T-helper 1 cell treated with Interleukin-12 subunit alpha and Interleukin-12 subunit beta and Interleukin-4 antibody, amounts not matched to agents 30 ng/mL and 1 ng/mL, for 36 hours (primary cell): ENCODE data around the gene SLC10A7. TPM values are rescaled to one million over a fixed set of nuclear protein-coding genes. Genes with fewer than 3 reads are reported as not detected.

Source experiments
- intact Hi-C: fragments of 100-400 bp; cut with micrococcal nuclease; formaldehyde crosslinking; loops from one replicate; pipeline ENCODE4 v1.15.1; 2024
- total RNA-seq: library from RNA; stranded (reverse); gene quantifications from 2 replicates; pipeline ENCODE4 v1.2.3, GENCODE V29; 2022

Gene SLC10A7
- total RNA-seq, 1 donor from 2014 or later = 26.9 TPM

GRCh38 chr4:146445198-146446150 is 76.3 kb downstream of the SLC10A7 start:
- intact Hi-C loops = no loop called here

GRCh38 chr4:146443525-146443924 is 78.2 kb downstream of the SLC10A7 start:
- intact Hi-C loops = no loop called here

GRCh38 chr4:146442801-146443200 is 78.9 kb downstream of the SLC10A7 start:
- intact Hi-C loops = no loop called here

- intact Hi-C loops = no loop called here
These were observed 81.7 kb downstream of the SLC10A7 start for GRCh38 chr4:146439999-146440398.

GRCh38 chr4:146439437-146439836 is 82.3 kb downstream of the SLC10A7 start:
- intact Hi-C loops = no loop called here

GRCh38 chr4:146437778-146438177 is 84.0 kb downstream of the SLC10A7 start:
- intact Hi-C loops = no loop called here

- intact Hi-C loops = no loop called here
These were observed 85.1 kb downstream of the SLC10A7 start for GRCh38 chr4:146436423-146437162.

- intact Hi-C loops = no loop called here
These were observed 85.8 kb downstream of the SLC10A7 start for GRCh38 chr4:146435962-146436361.

- intact Hi-C loops = no loop called here
These were observed 89.7 kb downstream of the SLC10A7 start for GRCh38 chr4:146432065-146432464.

- intact Hi-C loops = no loop called here
These were observed 93.4 kb downstream of the SLC10A7 start for GRCh38 chr4:146428298-146428697.

- intact Hi-C loops = no loop called here
These were observed 103.9 kb downstream of the SLC10A7 start for GRCh38 chr4:146417822-146418221.

GRCh38 chr4:146415829-146416228 is 105.9 kb downstream of the SLC10A7 start:
- intact Hi-C loops = no loop called here

- intact Hi-C loops = no loop called here
These were observed 114.1 kb downstream of the SLC10A7 start for GRCh38 chr4:146407669-146408084.

GRCh38 chr4:146407257-146407656 is 114.5 kb downstream of the SLC10A7 start:
- intact Hi-C loops = no loop called here

- intact Hi-C loops = no loop called here
These were observed 120.5 kb downstream of the SLC10A7 start for GRCh38 chr4:146401274-146401673.

GRCh38 chr4:146398896-146399445 is 122.8 kb downstream of the SLC10A7 start:
- intact Hi-C loops = no loop called here

- intact Hi-C loops = no loop called here
These were observed 123.3 kb downstream of the SLC10A7 start for GRCh38 chr4:146398404-146398803.

GRCh38 chr4:146389561-146389960 is 132.2 kb downstream of the SLC10A7 start:
- intact Hi-C loops = no loop called here

- intact Hi-C loops = no loop called here
These were observed 139.5 kb downstream of the SLC10A7 start for GRCh38 chr4:146382194-146382593.

GRCh38 chr4:146381263-146381872 is 140.4 kb downstream of the SLC10A7 start:
- intact Hi-C loops = no loop called here

- intact Hi-C loops = no loop called here
These were observed 142.0 kb downstream of the SLC10A7 start for GRCh38 chr4:146379744-146380143.

- intact Hi-C loops = no loop called here
These were observed 149.9 kb downstream of the SLC10A7 start for GRCh38 chr4:146371812-146372211.
